HG02973 (cell line): Measurements from ENCODE around the gene TEX14.
"Not testable (repeated sequence)": the region's sequence is repeated elsewhere in the genome, so short reads cannot be mapped to it uniquely, and the experiment has no call there.

ENCODE experiments used
- ATAC-seq: cut with Tn5 transposase; IDR thresholded peaks from one replicate; pipeline ENCODE4 v1.9.1; 2021; ENCODE audit warnings: moderate library complexity; ENCODE audit not compliant: unreplicated experiment

The TEX14 gene

GRCh38 chr17:58565389-58566311 lies 126.2 kb downstream of the TEX14 start:
- ATAC-seq = no peak

- ATAC-seq = no peak
Observed at GRCh38 chr17:58564971-58565370, 126.9 kb downstream of the TEX14 start.

- no peak for ATAC-seq
Observed at GRCh38 chr17:58564243-58564642, 127.6 kb downstream of the TEX14 start.

GRCh38 chr17:58560511-58560910 lies 131.3 kb downstream of the TEX14 start:
- no peak for ATAC-seq

- no peak for ATAC-seq
Observed at GRCh38 chr17:58557981-58558380, 133.9 kb downstream of the TEX14 start.

- no peak for ATAC-seq
Observed at GRCh38 chr17:58556833-58557250, 135.0 kb downstream of the TEX14 start.

GRCh38 chr17:58555109-58555508 lies 136.7 kb downstream of the TEX14 start:
- ATAC-seq = not testable (repeated sequence)

- no peak for ATAC-seq
Observed at GRCh38 chr17:58541249-58541648, 150.6 kb downstream of the TEX14 start.

GRCh38 chr17:58539698-58540097 lies 152.1 kb downstream of the TEX14 start:
- no peak for ATAC-seq

GRCh38 chr17:58538811-58539409 lies 152.9 kb downstream of the TEX14 start:
- ATAC-seq = no peak

GRCh38 chr17:58537266-58537665 lies 154.6 kb downstream of the TEX14 start:
- ATAC-seq = no peak

GRCh38 chr17:58536542-58536941 lies 155.3 kb downstream of the TEX14 start:
- no peak for ATAC-seq

- ATAC-seq = no peak
Observed at GRCh38 chr17:58535431-58535830, 156.4 kb downstream of the TEX14 start.

- no peak for ATAC-seq
Observed at GRCh38 chr17:58534901-58535421, 156.9 kb downstream of the TEX14 start.

GRCh38 chr17:58534331-58534730 lies 157.5 kb downstream of the TEX14 start:
- ATAC-seq = no peak

GRCh38 chr17:58533616-58534188 lies 158.1 kb downstream of the TEX14 start:
- ATAC-seq = no peak

- ATAC-seq = no peak
Observed at GRCh38 chr17:58532555-58532951, 159.3 kb downstream of the TEX14 start.

GRCh38 chr17:58531661-58532554 lies 159.9 kb downstream of the TEX14 start:
- peak; percentile 54 for ATAC-seq

GRCh38 chr17:58531122-58531521 lies 160.7 kb downstream of the TEX14 start:
- no peak for ATAC-seq

- ATAC-seq = no peak
Observed at GRCh38 chr17:58530655-58531054, 161.2 kb downstream of the TEX14 start.

- ATAC-seq = no peak
Observed at GRCh38 chr17:58529275-58529674, 162.6 kb downstream of the TEX14 start.
